Loucy (cell line): Measurements from ENCODE around the gene HS6ST3.

ENCODE experiments used
- H2AFZ ChIP-seq: fragments of 200-600 bp; sonication (generic); 2 replicates; pipeline ENCODE4 v1.6.0; 2016; ENCODE audit warnings: antibody characterized with exemption, mild to moderate bottlenecking, low read length, moderate library complexity
- H3F3A ChIP-seq: fragments of 200-600 bp; 2 replicates; pipeline ENCODE4 v1.6.0; 2016; ENCODE audit warnings: antibody characterized with exemption, low read depth, mild to moderate bottlenecking
- H3K27me3 ChIP-seq: fragments of 200-600 bp; sonication (generic); 2 replicates; pipeline ENCODE4 v1.6.1; 2014; ENCODE audit warnings: low read length, mild to moderate bottlenecking; ENCODE audit not compliant: insufficient read depth, poor library complexity, severe bottlenecking
- H3K36me3 ChIP-seq: fragments of 200-600 bp; sonication (generic); 2 replicates; pipeline ENCODE4 v1.6.1; 2016; ENCODE audit warnings: low read length; ENCODE audit not compliant: insufficient read depth
- H3K4me1 ChIP-seq: fragments of 200-600 bp; sonication (generic); 2 replicates; pipeline ENCODE4 v1.5.1; 2014; ENCODE audit warnings: low read length, mild to moderate bottlenecking; ENCODE audit not compliant: insufficient read depth, poor library complexity, severe bottlenecking
- H3K4me2 ChIP-seq: fragments of 200-600 bp; sonication (generic); 2 replicates; pipeline ENCODE4 v1.6.0; 2014; ENCODE audit warnings: antibody characterized with exemption, low read length, low read depth, mild to moderate bottlenecking; ENCODE audit not compliant: poor library complexity, severe bottlenecking
- H3K4me3 ChIP-seq: fragments of 200-600 bp; sonication (generic); 2 replicates; pipeline ENCODE4 v1.5.1; 2014; ENCODE audit warnings: low read length, mild to moderate bottlenecking, mixed read lengths; ENCODE audit not compliant: poor library complexity, severe bottlenecking
- H3K79me2 ChIP-seq: fragments of 200-600 bp; sonication (generic); 2 replicates; pipeline ENCODE4 v1.6.1; 2014; ENCODE audit warnings: low read length; ENCODE audit not compliant: insufficient read depth
- H3K9ac ChIP-seq: fragments of 200-600 bp; sonication (generic); 2 replicates; pipeline ENCODE4 v1.6.0; 2014; ENCODE audit warnings: mild to moderate bottlenecking, low read depth, low read length, moderate library complexity; ENCODE audit not compliant: poor library complexity, severe bottlenecking
- H3K9me2 ChIP-seq: fragments of 200-600 bp; sonication (generic); replicated peaks from 2 replicates; pipeline ENCODE4 v1.6.1; 2016; ENCODE audit warnings: low read depth, low read length, mixed read lengths
- H3K9me3 ChIP-seq: fragments of 200-600 bp; sonication (generic); 2 replicates; pipeline ENCODE4 v1.6.1; 2014; ENCODE audit warnings: mild to moderate bottlenecking, antibody characterized with exemption, low read length, low read depth; ENCODE audit not compliant: insufficient read depth
- H4K20me1 ChIP-seq: fragments of 200-600 bp; sonication (generic); 2 replicates; pipeline ENCODE4 v1.6.0; 2014; ENCODE audit warnings: antibody characterized with exemption, low read length, mild to moderate bottlenecking; ENCODE audit not compliant: insufficient read depth, poor library complexity, severe bottlenecking
- CTCF ChIP-seq: fragments of 200-600 bp; sonication (generic); conservative IDR thresholded peaks from 2 replicates; pipeline ENCODE4 v1.5.1; 2014; ENCODE audit warnings: mild to moderate bottlenecking, antibody characterized with exemption, low read length
- EZH2phosphoT487 ChIP-seq: fragments of 200-600 bp; IDR thresholded peaks from 2 replicates; pipeline ENCODE4 v1.6.1; 2018; ENCODE audit warnings: antibody characterized with exemption, mild to moderate bottlenecking, moderate library complexity, borderline replicate concordance

Gene HS6ST3

GRCh38 chr13:96621634-96622183 is 531.8 kb downstream of the HS6ST3 start:
- no peaks in the 10 kb centered on the region for H3K36me3 ChIP-seq
- H3K4me3 ChIP-seq: no peak overlapping the region
- H4K20me1 ChIP-seq: no peaks in the 10 kb centered on the region
- H3K9ac ChIP-seq: no peak overlapping the region
- H3K4me1 ChIP-seq: no peaks in the 10 kb centered on the region
- no peak for TF ChIP-seq EZH2phosphoT487
- TF ChIP-seq CTCF: no peak
- no peaks in the 10 kb centered on the region for H3K27me3 ChIP-seq
- H3K9me3 ChIP-seq: 0 out of 2 replicates have a peak, but pooled peaks cover 4% of the 10 kb centered on the region
- no peaks in the 10 kb centered on the region for H3K9me2 ChIP-seq
- H3K79me2 ChIP-seq: no peaks in the 10 kb centered on the region
- H3K4me2 ChIP-seq: no peak overlapping the region
- no peak overlapping the region for H2AFZ ChIP-seq
- no peaks in the 10 kb centered on the region for H3F3A ChIP-seq

- H3K9me3 ChIP-seq: no peaks in the 10 kb centered on the region
- no peak overlapping the region for H2AFZ ChIP-seq
- H3K4me1 ChIP-seq: no peaks in the 10 kb centered on the region
- no peaks in the 10 kb centered on the region for H3K36me3 ChIP-seq
- H3K9me2 ChIP-seq: no peaks in the 10 kb centered on the region
- no peaks in the 10 kb centered on the region for H3F3A ChIP-seq
- H3K4me2 ChIP-seq: no peak overlapping the region
- H3K4me3 ChIP-seq: no peak overlapping the region
- no peaks in the 10 kb centered on the region for H4K20me1 ChIP-seq
- no peaks in the 10 kb centered on the region for H3K27me3 ChIP-seq
- no peaks in the 10 kb centered on the region for H3K79me2 ChIP-seq
- H3K9ac ChIP-seq: no peak overlapping the region
- no peak for TF ChIP-seq CTCF
- TF ChIP-seq EZH2phosphoT487: no peak
Observed at GRCh38 chr13:96629331-96629730, 539.4 kb downstream of the HS6ST3 start.

GRCh38 chr13:96632536-96633320 is 542.8 kb downstream of the HS6ST3 start:
- Histone ChIP-seq H3K36me3 (no peaks in the 10 kb centered on the region), H3K4me2 (no peak overlapping the region), H3K4me1 (no peaks in the 10 kb centered on the region), H3K9me2 (no peaks in the 10 kb centered on the region), H3K9me3 (no peaks in the 10 kb centered on the region), H3K9ac (no peak overlapping the region), H3K27me3 (no peaks in the 10 kb centered on the region), H3F3A (no peaks in the 10 kb centered on the region), H2AFZ (no peak overlapping the region), H4K20me1 (no peaks in the 10 kb centered on the region), H3K4me3 (no peak overlapping the region), H3K79me2 (no peaks in the 10 kb centered on the region)
- no peak for TF ChIP-seq EZH2phosphoT487
- TF ChIP-seq CTCF: no peak
